Measurements from ENCODE around the gene KLK1.

KLK1 gene

DNA sequence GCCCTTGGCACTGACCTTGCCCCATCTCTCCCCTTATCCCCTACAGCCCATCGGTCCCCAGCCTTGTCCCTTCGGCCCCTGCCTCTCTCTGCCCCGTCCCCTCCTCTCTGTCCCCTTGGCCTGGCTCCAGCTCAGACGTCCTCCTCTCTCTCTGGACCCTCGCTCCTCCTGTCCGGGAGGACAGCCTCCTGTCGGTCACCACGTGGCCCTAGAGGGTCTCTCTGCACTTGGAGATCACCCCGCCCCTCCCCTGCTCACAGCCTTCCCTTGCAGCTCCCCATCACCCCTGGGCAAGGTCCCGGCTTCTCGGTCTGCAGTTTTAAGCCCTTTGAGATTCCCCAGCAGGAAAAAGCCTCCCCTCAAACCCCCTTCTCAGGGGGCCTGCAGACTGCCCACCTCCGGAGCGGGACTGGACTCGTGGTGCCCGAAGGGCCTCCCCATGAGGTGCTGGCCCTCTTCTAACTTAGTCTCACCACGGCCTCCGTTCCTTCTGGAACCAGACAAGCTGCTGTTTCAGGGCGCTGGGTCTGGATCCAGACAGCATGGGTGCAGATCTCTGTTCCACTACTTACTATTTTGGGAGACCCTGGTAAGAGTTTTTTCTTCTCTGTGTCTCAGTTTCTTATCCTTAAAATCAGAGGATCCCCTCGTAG, 13.1 kb upstream of the KLK1 start:
- DNase-seq (ENCODE audit: extremely low read depth in 1 of 2, low read depth in 1 of 2): no peak

DNA sequence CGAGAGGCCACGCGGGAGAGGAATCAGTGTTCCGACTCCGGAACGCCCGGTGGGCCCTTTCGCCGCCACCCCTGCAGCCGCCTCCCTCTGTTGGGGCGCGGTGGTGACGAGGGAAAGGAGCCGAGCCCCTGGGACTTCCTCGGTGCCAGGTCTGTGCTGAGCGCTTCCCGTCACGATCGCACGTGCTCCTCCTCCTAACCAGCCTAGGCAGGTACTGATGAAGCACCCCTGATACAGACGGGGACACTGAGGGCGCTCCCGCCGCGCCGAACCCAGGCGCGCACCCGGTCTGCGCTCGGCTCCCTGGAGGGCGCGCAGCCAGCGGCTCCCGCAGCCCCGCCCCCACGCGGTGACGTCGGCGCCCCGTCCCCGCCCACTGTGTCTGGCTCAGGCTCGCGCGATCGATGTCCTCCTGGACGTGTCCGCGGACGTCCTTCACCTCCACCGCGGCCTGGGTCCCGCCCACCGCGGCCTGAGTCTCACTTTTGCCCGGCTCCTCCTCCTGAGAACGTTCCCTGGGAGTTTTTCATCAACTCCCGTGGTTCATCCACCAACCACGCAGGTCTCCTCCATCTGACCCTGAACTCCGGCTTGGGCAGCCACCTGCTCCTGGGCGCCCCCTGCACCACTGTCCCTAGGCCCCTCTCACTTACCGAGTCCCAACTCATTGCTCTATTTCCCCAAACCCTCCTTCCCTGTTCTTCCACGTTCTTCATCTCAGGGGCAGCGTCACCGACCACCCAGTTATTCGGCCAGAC, 12.4 kb upstream of the KLK1 start:
- DNase-seq (ENCODE audit: extremely low read depth in 1 of 2, low read depth in 1 of 2): peak; percentile 52 to 53

- DNase-seq (ENCODE audit: extremely low read depth in 1 of 2, low read depth in 1 of 2): no peak
Observed at GRCh38 chr19:50835103-50835784, 11.7 kb upstream of the KLK1 start.

DNA sequence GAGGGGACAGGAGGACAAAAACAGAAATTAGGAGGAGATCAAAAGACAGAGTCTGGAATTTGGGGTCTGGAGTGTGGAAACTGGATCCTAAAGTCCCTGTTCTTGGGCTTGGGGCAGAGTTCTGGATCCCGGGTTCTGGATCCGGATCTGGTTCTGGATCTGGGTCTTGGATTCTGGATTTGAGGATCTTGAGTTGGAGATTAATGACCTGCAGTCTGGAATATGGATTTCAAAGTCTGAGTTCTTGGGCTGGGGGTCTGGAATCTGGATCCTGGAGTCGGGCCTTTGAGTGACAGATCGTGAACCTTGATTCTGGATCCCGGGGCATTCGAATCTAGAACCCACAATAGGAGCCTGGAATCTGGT, 10.2 kb upstream of the KLK1 start:
- no peak for DNase-seq (ENCODE audit: extremely low read depth in 1 of 2, low read depth in 1 of 2)

- no peak for DNase-seq (ENCODE audit: extremely low read depth in 1 of 2, low read depth in 1 of 2)
Observed at GRCh38 chr19:50833117-50833801, 9.7 kb upstream of the KLK1 start, which contains the start of gene KLK15. TSS of gene KLK15 (minus strand) at chr19:50833574. CDS start at chr19:50831492, 2,082 bp downstream.

DNA sequence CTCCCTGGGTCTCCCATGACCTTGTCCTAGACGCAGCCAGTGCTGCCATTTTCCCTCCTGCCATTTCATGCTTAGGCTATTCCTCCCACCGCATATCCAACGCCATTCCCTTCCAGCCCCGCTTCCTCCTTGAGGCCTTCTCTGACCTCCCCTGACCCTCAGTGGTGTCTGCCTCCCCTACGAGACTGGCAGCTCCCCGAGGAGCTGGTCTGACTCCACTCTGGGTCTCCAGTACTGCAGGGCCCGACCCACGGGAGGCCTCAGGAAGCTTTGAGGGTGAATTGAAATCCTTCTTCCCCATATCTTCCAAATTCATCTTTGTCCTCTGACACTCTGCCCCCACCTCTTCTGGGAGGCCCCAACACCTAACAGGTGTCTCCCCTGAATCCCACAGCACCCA, 9.1 kb upstream of the KLK1 start:
- DNase-seq (ENCODE audit: extremely low read depth in 1 of 2, low read depth in 1 of 2): no peak

DNA sequence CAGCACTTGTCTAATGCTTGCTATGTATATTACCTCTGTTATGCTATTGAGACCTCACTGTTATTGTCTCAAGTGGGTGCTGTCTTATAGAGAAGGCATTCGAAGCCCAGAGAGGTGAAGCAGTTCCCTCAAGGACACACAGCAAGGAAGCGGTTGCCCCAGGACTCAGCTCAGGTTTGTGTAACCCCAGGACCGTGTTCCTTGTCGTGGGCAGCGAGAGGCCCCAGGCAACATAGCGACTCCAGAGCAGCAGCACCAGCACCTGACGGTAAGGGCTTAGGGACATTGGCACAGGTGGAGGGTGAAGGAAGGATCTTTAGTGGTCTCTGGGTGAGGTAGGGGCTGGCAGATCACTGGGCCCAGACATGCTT, 7.4 kb upstream of the KLK1 start:
- no peak for DNase-seq (ENCODE audit: extremely low read depth in 1 of 2, low read depth in 1 of 2)

GRCh38 chr19:50830266-50831025, 6.9 kb upstream of the KLK1 start:
- DNase-seq (ENCODE audit: extremely low read depth in 1 of 2, low read depth in 1 of 2): no peak

DNA sequence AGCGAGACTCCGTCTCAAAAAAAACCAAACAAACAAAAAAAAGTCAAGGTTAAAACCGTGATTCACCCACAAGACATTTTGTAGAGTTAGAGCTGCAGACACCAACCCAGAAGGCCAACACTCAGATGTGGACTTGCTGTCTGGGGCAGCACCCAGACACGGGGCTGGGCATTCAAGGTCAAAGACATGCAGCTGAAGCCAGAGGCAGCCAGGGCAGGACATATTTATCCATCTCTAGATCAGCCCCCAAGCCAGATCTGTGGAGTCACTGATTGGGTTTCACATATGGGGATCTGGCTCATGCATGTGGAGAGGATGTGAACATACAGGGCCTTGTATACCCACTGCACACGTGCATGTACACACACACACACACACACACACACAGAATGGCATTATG, 6.2 kb upstream of the KLK1 start:
- no peak for DNase-seq (ENCODE audit: extremely low read depth in 1 of 2, low read depth in 1 of 2)

- no peak for DNase-seq (ENCODE audit: extremely low read depth in 1 of 2, low read depth in 1 of 2)
Observed at GRCh38 chr19:50827476-50827875, 3.9 kb upstream of the KLK1 start.

DNA sequence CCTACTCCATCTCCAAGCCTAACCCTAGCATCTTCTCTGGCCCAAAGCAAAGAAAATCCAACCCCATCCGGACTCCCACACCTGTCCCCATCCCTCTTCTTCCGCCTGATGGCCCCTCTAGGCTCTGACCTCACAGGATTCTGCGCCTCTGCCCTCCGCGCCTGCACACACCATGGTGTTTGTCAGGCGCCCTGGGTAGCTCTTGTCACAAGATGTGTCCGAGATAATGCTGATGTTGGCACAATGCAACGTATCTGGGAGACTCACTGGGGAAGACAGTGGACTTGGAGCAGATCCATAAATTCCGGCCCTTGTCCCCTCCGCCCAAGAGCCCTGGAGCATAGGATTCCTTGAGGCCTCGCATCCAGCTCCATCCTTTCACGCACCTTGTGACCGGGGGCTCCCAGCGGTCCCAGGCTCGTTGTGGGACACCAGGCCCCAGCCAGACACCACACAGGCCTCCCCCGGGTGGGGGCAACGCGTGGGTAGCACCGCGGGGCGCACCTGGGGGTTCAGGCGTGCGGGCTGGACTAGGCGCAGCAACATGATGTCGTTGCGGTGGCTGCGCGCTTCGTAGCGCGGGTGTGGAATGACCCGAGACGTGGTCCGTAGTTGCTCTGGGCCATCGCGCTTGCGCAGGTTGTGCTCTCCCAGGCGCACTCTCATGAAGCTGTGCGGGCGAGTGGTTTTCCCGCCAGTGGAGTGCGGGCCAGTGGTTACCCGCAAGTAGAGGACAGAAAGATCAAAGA, 3.1 kb upstream of the KLK1 start:
- no peak for DNase-seq (ENCODE audit: extremely low read depth in 1 of 2, low read depth in 1 of 2)

DNA sequence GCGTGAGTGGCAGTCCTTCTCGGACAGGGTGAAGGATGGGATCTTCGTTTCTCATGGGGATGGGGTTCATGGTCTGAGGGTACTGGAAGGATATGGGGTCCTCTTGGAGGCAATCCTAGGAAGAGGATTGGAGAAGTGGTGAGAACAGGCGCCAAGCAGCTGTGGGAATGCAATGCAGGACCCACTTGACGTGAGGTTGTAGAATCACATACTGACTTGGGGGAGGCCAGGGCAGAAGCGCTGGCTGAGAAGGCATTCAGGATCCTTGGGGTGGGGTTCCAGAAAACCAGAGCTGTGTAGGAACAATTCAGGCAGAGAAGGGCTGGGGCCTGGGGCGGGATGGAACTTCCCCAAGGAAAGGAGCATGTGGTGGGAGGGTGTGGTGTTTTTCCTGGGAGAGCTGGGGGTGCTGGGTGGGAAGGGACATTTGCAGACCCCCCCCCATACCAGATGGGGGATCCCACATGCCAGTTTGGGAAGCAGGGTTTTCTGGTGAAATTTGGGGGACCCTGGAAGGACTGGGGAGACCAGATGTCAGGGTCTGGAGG, 852 bp downstream of the KLK1 start:
- no peak for DNase-seq (ENCODE audit: extremely low read depth in 1 of 2, low read depth in 1 of 2)

DNA sequence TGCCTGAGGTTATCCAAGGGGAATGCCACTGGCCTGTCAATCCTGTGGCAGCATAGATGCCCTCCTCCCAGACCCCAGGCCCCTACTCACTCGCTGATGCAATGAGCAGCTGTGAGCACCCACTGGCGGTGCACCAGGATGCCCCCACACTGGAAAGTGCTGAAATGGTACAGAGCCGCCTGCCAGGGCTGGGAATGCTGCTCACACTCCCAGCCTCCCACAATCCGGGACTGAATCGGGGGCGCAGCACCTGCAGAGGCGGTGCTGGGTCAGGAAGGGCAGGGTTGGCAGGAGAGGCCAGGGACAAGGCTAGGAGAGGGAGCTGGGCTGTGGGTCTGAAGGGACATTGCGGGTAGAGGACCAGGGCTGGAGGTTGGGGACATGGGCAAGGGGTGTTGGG, 2.0 kb downstream of the KLK1 start:
- no peak for DNase-seq (ENCODE audit: extremely low read depth in 1 of 2, low read depth in 1 of 2)

DNA sequence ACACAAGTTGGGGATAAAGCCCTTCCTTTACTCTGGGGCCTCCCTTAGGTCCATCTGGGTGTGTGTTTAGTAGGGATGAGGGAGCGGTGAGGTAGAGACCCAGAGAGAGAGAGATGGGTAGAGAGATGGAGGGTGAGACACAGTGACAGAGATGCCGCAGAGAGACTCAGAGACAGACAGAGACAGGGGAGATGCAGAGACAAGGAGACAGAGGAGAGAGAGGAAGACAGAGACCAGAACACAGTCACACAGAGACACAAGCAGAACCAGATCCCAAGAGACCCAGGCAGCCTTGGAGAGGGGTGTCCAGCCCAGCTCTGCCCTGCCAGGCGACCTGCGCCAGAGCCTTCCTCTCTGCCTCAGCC, 2.4 kb downstream of the KLK1 start:
- no peak for DNase-seq (ENCODE audit: extremely low read depth in 1 of 2, low read depth in 1 of 2)

DNA sequence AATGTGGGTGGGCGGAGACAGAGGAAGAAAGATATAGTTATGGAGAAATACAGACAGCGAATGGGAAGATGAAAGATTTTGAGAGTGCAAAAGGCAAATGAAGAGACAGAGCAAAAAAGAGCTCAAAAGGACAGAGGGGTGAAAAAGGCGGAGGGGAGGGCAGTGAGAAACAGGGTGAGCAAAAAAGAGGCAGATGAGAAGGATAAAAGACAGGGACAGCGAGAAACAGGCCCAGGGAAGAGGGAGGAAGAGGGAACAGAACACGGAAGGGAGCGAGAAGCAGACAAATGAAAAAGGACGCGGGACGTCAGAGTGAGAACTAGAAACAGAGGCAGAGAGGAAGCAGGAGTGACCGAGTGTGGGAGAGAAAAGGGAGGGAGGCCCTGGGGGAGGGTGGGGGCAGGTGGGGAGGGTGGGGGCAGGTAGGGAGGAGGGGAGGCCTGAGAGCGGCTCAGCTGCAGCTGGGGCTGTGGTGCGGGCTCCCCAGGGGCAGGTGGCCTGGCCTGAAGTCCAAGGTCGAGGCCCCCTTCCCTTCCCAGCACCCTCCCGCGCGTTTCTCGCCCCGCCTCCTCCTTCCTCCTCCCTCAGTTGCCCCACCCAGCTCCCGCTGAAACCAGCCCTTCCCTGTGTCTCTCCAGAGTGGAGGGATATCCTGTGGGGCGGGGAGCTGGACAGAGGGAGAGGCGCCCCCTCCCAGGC, 2.9 kb downstream of the KLK1 start:
- DNase-seq (ENCODE audit: extremely low read depth in 1 of 2, low read depth in 1 of 2): no peak

GRCh38 chr19:50820086-50820485, 3.5 kb downstream of the KLK1 start:
- no peak for DNase-seq (ENCODE audit: extremely low read depth in 1 of 2, low read depth in 1 of 2)

GRCh38 chr19:50819636-50820035, 4.0 kb downstream of the KLK1 start:
- no peak for DNase-seq (ENCODE audit: extremely low read depth in 1 of 2, low read depth in 1 of 2)

- DNase-seq (ENCODE audit: extremely low read depth in 1 of 2, low read depth in 1 of 2): no peak
Observed at GRCh38 chr19:50818859-50819472, 4.6 kb downstream of the KLK1 start.

Data from stimulated activated CD8-positive, alpha-beta memory T cell treated with anti-CD3 and anti-CD28 coated beads, Interleukin-7, amount 100 ng/mL, for 48 hours (primary cell).